HG03103 (cell line): ENCODE measurements around the gene PSEN1.

ENCODE experiments used
- ATAC-seq: cut with Tn5 transposase; IDR thresholded peaks from one replicate; pipeline ENCODE4 v1.9.1; 2021; ENCODE audit warnings: low read depth; ENCODE audit not compliant: unreplicated experiment

PSEN1 gene

DNA sequence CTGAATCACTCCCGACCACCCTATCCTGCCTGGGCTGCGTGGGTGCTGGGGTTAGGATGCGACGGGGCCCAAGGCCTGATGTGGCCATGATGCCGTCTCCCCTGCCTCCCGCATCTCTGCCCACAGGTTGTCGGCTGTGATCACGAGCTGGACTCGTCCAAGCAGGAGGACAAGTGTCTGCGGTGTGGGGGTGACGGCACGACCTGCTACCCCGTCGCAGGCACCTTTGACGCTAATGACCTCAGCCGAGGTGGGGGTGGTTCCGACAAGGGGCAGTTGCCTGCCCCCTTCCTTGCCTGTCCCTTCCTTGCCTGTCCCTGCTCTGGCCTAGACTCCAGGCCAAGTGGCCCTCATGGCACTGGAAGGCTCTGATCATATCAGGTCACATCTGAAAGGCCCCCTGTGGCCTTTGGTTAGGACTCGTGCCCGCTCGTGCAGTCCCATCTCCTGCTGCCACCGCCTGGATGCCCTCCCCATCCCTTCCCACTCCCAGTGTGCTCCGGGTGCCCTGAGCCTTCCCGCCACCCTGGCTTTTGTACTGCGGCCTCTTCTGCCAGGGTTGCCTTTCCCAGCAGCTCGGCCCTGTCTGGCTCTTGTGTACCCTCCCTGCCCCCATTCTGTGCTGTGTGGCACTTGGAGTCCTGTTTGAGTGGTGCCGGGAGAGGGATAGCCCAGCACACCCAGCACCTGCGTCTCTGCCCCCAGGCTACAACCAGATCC, 114.6 kb downstream of the PSEN1 start:
- no peak for ATAC-seq

DNA sequence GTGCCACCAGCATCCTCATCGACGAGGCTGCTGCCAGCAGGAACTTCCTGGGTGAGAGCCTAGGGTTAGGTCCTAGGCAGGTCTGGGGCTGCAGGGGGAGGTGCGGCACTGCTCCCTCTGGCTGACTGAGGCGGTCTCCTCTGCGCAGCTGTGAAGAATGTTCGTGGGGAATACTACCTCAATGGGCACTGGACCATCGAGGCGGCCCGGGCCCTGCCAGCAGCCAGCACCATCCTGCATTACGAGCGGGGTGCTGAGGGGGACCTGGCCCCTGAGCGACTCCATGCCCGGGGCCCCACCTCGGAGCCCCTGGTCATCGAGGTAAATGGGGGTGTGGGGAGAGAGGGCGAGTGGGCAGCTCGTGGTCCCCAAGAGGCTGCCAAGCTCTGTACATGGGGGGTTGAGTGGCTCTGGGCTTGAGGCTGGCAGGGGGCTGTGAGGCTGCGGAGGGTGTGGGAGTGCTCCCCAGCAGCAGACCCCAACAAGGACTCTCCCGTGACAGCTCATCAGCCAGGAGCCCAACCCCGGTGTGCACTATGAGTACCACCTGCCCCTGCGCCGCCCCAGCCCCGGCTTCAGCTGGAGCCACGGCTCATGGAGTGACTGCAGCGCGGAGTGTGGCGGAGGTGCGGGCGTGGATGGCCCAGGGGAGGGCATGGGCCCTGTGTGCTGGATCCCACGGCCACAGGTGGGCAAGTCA, 115.4 kb downstream of the PSEN1 start:
- ATAC-seq = no peak

DNA sequence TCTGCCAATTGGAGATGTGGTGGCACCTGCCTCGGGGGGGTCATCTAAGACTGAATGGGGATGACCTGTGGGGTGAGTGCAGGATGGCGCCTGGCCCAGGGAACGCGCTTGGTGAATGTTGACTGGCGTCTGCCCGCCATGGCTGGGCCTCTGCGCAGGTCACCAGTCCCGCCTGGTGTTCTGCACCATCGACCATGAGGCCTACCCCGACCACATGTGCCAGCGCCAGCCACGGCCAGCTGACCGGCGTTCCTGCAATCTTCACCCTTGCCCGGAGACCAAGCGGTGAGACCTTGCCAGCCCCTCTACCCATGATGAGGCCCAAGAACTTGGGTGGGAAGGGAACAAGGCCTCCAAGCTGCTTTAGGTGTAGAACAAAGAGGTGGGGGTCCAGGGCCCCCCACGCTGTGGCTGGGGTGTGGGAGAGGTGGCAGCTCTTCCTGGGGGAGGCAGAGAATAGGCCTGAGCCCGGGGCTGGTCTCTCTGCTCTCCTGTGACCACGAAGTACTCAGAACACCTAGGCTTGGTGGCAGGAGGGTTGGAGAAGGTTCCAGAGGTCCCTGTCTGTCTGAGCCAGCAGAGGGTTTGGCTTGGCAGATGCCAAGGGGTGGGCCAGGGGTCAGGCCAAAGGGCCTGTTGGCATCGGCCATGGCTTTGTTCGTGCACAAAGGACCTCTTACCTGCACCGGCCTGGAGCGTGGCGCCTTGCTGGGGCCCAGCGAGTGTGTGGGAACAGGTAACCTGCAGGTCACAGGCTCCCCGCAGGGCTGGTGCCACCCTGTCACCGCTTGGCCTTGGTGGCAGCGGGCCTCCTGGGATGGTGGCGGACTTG, 116.4 kb downstream of the PSEN1 start:
- ATAC-seq = no peak

DNA sequence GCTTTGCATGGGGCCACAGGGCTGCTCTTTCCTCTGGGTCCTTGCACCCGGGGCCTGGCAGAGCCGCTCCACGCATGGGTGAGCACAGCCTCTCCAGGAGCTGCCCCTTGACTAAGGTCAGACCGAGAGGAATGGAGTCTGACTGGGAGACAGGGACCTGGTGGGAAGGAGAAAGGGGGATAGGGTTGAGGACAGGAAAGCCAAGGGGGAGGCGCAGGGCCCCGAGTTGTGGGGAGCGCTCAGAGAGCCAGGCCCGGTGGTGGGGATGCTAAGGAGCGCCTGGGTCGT, 117.0 kb downstream of the PSEN1 start:
- no peak for ATAC-seq

DNA sequence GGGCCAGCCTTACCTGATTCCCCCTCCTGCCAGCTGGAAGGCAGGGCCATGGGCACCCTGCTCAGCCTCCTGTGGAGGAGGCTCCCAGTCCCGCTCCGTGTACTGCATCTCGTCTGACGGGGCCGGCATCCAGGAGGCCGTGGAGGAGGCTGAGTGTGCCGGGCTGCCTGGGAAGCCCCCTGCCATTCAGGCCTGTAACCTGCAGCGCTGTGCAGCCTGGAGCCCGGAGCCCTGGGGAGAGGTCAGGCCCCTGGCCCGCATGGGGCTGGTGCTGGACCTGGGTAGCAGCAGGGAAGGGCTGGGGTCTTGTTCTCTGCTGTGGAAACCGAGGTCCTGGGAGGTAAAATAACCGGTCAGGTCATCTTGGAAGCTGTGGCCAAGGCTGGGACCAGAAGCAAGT, 117.4 kb downstream of the PSEN1 start:
- no peak for ATAC-seq

DNA sequence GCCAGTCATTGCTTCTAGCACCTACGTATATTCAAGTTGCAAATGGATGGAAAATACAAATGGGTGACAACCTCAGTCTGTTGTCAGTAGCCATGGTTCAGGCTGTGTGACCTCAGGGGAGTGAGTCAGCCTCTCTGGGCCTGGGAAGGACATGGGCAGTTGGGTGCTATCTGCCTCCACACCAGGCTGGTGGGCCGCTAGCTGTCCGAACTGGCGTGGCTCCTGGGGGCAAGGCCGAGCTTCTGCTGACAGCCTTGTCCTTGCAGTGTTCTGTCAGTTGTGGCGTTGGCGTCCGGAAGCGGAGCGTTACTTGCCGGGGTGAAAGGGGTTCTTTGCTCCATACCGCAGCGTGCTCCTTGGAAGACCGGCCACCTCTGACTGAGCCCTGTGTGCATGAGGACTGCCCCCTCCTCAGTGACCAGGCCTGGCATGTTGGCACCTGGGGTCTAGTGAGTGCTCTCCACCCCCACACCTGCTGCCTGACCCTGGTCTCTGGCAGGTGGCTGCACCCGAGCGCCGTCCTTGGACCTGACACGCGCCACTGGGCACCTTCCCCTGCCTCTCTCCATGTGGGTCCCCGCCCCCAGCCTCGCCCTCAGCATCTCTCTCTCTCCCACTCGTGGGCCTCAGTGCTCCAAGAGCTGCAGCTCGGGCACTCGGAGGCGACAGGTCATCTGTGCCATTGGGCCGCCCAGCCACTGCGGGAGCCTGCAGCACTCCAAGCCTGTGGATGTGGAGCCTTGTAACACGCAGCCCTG, 118.1 kb downstream of the PSEN1 start:
- ATAC-seq = no peak

DNA sequence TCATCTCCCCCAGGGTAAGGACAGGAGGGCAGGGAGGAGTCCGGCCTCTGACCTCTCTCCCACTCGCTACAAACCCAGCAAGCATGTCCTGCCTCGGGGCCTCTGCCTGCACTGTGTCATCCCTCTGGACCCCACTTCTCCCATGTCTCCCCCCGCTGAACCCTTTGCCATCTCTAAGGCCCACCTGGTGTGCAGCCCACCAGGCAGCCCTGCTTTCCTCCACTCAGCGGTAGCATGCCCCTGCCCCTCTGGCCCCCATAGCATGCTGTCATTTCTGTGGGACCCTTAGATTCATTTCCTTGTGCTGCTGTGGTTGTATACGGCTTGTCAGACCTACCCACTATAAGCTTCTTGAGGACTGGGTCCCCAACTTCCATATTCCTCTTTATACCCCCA, 118.7 kb downstream of the PSEN1 start:
- ATAC-seq = no peak

DNA sequence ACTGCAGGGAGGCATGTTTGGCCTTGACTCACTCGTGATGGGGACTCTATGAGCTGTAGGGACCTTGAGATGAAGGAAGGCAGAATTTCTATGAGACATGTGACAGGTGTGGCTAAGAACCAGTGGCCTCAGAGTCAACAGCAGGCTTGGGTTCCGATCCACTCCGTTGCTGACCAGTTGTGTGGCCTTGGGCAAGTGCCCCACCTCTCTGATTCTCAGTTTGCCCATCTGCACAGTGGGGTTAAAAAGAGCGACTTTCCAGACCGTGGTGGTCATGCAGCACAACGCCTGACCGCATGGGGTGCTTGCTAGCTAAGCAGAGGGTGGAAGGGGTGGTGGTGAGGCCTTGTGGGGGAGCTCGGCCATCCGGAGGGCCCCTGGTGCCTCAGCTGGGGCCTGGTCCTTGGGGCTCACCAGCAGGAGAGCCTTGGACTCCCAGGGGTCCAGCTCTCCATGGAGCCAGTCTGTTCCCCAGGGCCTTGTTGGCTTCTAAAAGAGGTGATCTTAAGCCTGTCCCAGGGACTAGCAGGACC, 119.5 kb downstream of the PSEN1 start:
- ATAC-seq = no peak

DNA sequence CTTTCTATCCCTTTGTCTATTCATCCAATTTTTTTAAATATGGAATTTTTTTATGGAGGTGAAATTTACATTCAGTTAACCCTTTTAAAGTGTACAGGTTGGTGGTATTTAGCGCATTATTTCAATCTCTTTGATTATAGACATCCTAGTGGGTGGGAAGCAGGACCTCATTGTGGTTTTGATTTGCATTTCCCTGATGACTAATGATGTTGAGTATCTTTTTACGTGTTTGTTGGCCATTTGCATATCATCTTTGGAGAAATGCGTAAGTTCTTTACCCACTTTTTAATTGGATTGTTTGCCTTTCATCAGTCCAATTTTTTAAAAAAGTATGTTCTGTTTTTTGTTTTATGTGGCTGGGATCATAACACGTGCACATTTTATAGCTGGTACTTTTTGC, 121.8 kb downstream of the PSEN1 start:
- no peak for ATAC-seq

DNA sequence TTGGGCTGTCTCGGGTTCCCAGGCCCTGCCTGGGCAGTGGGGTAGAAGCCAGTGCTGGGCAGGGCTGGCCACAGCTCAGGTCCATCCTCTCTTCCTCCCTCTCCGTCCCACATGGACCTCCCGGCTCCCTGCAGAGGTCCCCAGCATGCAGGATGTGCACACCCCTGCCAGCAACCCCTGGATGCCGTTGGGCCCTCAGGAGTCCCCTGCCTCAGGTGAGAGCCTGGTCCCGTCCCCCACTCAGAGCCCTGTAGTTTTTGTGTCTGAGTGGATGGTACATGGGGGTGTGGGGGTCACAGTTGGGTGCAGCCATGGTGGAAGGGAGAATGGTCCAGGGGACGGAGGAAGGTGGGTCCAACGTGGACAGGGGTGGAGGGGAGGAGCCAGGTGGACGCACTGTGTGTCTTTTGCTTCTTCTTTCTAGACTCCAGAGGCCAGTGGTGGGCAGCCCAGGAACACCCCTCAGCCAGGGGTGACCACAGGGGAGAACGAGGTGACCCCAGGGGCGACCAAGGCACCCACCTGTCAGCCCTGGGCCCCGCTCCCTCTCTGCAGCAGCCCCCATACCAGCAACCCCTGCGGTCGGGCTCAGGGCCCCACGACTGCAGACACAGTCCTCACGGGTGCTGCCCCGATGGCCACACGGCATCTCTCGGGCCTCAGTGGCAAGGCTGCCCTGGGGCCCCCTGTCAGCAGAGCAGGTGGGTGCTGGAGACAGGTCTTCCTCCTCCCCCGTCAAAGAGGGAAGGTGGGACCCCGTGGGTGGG, 122.7 kb downstream of the PSEN1 start:
- no peak for ATAC-seq

DNA sequence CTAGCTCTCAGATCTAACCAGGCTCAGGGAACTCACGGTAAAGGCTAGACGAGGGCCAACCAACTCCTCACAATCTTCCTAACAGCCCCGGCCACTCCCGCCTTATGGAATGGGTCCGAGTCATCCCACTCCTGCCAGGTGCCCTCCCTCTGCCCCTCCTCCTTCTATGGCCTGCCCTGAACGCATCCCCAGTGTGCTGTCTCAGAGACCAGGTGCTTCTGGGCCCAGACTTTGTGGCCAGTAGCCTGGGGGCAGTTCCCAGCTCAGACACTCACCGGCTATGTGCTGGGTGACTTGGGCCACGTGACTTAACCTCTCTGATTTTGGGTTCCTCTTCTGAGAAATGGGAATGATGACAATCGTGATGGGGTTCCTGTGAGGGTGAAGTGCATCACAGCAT, 123.5 kb downstream of the PSEN1 start:
- ATAC-seq = no peak

DNA sequence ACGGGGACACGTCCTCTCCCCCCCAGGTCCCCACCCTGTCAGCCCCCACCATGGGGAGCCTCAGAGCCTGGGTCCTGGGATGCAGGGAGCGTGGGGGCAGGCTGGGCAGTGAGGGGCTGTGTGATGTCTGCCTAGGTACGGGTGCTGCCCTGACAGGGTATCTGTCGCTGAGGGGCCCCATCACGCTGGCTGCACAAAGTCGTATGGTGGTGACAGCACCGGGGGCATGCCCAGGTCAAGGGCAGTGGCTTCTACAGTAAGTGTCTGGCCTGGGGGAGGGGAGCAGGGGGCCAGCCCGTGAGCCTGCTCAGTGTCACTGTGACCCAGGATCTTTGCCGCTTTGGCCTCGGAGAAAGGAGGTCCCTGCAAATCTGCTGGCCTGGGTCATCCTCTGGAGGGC, 124.3 kb downstream of the PSEN1 start:
- no peak for ATAC-seq

DNA sequence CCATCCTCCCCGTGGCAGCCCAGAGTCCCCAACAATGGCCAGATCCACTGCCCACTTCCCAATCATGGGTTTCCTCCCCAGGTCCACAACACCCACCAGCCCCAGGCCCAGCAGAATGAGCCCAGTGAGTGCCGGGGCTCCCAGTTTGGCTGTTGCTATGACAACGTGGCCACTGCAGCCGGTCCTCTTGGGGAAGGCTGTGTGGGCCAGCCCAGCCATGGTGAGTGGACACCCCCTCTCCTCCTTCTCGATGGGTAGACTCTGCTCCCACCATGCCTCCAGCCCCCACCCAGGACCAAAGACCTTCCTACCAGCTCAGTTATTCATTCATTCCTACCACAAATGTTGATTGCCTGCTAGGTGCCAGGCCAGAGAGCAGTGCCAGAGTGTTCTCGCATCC, 124.8 kb downstream of the PSEN1 start:
- no peak for ATAC-seq

DNA sequence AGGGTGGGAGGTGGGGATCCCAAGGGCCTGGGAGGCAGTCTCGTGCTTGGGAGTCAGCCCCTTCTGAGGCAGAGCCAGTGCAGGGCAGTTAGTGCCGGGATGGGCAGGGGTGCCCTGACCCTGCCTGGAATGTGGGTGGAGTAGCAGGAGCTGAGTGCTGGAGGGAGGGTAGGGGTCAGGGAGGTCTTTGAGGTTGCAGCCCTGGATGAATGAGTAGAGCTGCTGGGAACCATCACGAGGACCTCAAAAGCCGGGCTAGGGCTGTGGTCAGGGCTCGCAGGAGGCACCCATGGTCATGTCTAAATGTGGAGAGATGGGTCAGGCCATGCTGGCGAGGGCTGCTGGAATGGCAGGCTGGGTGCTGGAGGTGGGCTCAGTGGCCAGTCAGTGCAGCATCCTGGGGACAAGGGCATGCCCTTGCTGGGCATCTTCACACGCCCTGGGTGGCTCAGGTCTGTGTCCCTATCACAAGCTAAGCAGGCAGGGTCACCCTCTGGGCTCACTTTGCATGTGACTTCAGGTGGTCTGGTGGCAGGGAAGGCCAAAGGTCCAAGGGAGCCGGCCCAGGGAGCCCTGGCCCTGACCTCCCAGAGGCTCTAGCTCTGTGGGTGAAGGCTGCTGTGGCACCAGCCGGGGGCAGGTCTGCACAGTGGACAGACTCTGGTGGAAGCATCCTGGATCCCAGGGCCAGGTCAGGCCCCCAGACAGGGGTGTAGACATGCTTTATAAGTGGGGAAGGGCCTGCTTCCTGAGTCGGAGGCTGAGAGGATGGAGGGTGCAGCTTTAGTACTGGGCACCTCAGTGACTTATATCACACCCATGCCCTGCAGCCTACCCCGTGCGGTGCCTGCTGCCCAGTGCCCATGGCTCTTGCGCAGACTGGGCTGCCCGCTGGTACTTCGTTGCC, 125.5 kb downstream of the PSEN1 start:
- no peak for ATAC-seq

DNA sequence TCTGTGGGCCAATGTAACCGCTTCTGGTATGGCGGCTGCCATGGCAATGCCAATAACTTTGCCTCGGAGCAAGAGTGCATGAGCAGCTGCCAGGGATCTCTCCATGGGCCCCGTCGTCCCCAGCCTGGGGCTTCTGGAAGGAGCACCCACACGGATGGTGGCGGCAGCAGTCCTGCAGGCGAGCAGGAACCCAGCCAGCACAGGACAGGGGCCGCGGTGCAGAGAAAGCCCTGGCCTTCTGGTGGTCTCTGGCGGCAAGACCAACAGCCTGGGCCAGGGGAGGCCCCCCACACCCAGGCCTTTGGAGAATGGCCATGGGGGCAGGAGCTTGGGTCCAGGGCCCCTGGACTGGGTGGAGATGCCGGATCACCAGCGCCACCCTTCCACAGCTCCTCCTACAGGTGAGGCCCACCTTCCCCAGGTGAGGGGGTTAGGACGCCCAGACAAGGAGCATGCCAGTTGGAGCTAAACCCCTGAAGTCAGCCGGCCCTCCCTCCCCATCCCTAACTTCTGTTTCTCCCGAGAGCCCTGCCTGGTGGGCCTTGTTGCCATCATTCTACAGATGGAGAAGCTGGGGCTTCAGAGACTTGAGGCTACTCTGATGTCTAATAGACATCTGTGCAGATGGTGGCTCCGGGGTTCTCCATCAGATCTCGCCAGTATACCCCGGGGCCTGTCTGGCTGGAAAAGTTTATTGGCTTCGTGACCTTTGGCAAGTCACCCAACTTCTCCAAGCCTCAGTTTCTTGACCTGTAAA, 126.3 kb downstream of the PSEN1 start:
- no peak for ATAC-seq

DNA sequence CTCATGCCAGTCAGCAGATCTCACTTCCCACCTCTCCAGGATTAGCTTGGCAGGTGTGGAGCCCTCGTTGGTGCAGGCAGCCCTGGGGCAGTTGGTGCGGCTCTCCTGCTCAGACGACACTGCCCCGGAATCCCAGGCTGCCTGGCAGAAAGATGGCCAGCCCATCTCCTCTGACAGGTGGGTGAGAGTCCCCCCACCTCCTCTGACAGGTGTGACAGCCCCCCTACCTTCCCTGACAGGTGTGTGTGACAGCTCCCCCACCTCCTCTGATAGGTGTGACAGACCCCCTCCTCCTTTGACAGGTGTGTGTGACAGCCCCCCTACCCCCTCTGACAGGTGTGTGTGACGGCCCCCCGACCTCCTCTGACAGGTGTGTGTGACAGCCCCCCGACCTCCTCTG, 127.3 kb downstream of the PSEN1 start:
- ATAC-seq = no peak

DNA sequence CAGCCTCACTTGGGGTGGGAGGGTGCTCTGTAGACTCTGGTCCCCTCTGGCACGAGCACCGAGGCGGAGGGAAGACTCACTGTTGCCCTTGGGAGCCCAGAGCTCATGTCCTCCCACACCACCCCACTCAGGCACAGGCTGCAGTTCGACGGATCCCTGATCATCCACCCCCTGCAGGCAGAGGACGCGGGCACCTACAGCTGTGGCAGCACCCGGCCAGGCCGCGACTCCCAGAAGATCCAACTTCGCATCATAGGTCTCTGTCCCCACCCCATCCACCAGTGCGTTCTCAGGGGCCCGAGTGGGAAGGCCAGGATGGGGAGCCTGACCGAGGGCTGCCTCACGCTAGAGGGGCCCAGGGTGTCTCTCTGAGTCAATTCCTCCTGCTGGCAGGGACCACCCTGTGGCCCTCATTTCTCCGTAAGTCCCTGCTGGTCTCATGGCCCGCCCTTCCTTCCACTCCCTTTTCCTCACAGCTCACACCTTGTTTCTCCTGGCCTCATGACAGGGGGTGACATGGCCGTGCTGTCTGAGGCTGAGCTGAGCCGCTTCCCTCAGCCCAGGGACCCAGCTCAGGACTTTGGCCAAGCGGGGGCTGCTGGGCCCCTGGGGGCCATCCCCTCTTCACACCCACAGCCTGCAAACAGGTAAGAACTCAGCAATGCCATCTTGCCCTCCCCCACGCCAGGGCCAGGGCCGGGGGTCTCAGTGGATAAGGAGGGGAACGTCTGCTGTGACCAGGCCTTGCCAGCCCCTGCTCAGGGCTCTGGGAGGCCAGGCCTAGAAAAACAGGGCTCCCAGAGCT, 128.0 kb downstream of the PSEN1 start:
- ATAC-seq = no peak
